HG03378 (cell line): ENCODE results near the gene ITGA1.
A peak's percentile ranks its signal among the peaks of the same experiment; 100 is the strongest.
"Not testable (repeated sequence)": the region's sequence is repeated elsewhere in the genome, so short reads cannot be mapped to it uniquely, and the experiment has no call there.

ENCODE experiments used
- ATAC-seq: cut with Tn5 transposase; IDR thresholded peaks from one replicate; pipeline ENCODE4 v1.9.1; 2021; ENCODE audit warnings: mild to moderate bottlenecking, moderate library complexity; ENCODE audit not compliant: unreplicated experiment

ITGA1 gene

DNA sequence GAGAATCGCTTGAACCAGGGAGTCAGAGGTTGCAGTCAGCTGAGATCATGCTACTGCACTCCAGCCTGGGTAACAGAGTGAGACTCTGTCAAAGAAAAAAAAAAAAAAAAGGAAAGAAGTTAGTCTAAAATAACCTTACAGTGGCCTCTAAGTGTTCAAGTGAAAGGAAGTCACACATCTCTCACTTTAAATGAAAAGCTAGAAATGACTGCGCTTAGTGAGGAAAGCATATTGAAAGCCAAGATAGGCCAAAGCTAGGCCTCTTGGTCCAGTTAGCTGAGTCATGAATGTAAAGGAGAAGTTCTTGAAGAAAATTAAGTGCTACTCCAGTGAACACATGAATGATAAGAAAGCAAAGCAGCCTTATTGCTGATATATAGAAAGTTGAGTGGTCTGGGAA, 38.1 kb downstream of the ITGA1 start:
- ATAC-seq = peak; percentile 97

DNA sequence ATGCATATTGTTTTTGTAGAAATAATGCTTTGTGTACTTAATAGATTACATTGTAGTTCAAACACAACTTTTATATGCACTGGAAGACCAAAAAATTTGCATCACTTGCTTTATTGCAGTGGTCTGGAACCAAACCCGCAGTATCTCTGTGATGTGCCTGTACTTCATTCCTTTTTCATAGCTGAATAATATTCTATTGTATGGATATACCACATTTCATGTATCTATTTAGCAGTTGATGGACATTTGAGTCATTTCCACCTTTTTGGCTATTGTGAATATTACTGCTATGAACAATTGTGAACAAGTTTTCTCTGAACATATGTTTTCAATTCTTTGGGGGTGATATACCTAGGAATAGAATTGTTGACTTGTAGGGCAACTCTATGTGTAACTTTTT, 40.1 kb downstream of the ITGA1 start:
- no peak for ATAC-seq

DNA sequence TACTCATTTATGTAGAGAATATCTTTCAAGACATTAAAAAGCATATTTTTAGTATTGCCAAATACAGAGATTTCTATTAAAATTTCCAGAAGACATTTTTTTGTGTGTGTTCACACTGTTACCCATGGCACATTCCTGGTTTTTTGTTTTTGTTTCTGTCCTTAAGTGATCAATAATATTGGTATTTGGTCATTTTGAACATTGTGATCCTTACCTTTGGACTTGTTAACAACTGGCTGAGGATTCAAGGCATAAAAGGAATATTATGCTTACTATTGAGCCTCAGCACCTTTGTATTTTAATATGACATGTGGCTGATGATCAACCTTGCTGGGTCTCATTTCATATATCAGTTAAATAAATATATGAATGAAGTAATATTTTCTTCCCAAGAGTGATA, 41.9 kb downstream of the ITGA1 start:
- ATAC-seq = no peak

DNA sequence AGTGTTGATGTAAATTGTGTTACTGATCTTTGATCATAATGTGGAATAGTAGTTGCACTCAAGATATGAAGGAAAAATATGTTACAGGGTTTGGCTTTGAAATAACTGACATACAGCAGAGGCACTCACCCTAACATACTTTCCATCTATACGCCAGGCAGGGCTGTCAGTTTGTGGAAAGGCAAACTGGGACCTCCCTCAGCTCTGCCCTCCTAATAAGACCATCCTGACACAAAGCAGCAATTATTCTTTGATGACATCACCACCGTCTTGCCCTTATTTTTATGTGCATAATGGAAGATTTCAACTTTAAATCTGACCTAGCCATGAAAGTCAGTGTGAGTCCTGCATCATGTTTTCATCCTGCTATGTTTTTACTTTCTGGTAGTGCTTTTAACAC, 42.9 kb downstream of the ITGA1 start:
- ATAC-seq = no peak

DNA sequence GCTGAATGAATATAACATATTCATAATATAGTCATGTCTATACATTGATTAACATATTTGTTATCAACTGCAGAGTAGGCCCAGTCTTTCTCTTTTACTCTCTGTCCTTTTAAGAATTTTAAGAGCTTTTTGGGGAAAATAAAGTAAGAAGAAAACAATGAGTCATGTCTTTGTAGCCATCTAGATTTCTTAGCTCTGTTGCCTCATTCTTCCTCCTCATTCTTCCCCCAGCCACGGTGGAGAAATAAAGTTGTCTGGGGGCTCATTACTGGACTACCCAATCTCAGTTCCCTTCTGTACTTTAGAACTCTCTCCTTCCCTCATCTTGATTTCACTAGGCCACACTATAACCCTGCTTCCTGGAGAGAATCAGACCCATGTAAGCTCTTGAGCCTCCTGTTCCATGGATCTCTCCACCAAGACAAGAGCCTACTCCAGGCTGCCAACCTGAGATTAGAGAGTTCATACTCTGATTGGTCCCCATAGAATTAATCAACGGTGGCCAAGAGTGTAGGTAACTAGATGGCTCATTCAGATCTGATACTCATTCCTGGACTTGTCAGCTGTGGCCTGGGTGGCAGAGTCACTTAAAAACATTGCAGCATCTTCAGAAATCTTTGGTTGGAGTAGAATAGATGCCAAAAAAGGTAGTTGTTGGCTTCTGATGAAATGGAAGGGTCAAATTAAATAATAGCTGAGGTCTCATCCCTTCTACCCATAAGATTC, 44.2 kb downstream of the ITGA1 start:
- no peak for ATAC-seq

DNA sequence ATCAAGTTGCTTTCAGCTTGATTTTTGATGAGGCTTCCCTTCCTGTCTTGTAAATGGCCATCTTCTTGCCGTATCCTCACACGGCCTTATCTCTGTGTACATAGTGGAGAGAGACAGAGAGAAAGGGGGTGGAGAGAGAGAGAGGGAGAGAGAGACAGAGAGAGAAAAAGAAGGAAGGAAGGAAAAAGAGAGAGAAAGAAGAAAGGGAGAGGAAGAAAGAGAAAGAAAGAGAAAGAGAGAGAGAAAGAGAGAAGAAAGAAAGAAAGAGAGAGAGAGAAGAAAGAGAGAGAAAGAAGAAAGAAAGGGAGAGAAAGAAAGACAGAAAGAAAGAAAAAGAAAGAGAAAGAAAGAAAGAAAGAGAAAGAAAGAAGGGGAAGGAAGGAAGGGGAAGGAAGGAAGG, 46.6 kb downstream of the ITGA1 start:
- ATAC-seq = no peak

DNA sequence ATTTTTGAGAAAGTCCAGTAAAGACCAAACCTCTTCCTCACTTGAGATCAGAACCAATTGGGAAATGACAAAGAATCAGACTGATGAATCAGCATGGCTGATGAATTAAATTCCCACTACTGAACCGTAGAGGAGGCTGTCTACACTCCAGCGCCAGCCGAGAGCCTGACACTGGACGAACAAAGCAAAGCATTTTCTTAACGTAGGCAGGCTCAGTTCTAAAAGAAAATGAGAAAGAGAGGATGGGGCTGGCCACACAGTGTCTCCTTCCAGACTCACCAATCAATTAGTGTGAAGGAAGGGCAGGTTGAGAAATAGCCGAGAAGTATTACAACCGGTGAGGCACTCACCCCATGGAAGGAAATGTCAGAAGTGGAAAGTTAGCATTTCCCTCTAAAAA, 49.4 kb downstream of the ITGA1 start:
- no peak for ATAC-seq

DNA sequence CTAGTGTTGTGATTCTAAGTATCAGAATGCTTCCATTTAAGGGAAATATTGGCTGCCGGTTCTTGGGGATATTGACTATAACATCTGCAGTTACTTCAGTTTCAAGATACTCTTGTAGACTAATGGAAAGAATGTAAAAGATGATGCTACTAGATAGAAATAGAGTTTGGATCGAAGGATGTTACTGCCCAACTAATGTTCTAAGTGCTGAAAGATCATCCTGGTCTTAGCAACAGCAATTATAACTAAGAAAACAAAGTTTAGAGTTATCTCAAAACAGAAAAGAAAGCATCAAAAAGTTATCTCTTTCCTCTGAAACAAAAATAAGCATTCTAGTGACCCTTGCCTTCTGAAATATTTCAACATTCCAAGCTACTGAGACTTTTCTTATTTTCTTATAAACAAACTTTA, 49.9 kb downstream of the ITGA1 start:
- ATAC-seq = no peak

DNA sequence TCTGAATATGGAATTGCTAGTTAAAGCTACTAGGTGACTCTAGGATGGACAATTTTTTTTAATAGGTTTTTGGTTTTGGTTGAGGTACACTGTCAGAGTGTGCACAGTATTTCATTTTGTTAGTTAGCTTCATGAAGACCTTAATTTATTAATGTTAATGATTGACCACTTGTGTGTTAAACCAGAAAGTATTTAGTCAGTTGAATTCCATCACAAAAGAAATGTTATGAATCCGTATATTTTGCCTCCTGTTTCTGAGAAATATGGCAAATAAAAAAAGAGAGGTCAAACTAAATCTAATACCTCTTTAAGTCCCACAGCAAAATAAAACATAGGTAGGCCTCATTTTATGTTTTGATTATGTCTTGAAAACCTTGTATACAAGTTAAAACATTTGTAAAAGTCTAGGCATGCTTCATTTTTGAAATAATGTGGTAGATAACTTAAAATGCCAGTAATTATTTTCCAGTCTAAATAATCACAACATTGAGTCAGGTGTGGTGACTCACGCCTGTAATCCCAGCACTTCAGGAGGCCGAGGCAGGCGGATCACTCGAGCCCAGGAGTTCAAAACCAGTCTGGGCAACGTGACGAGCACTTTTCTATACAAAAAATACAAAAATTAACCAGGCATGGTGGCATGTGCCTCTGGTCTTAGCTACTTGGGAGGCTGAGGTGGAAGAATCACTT, 50.8 kb downstream of the ITGA1 start:
- no peak for ATAC-seq

DNA sequence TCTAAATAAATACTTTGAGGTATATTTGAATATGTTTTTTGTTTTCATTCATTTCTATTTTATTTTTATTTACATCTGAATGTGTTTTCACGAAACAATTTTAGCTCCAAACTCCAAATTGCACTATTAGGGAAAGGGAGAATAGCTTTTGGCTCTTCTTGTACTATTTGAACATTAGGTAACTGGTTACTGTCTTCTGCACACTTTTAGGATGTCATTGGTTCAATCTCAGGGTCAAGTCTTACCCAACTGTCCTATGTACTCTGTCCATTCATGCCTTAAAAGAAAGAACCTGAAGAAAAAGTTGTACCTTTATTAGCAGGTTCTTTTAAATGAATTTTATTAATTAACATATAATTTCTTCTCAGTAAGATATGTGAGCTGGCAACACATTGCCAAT, 51.6 kb downstream of the ITGA1 start:
- no peak for ATAC-seq

DNA sequence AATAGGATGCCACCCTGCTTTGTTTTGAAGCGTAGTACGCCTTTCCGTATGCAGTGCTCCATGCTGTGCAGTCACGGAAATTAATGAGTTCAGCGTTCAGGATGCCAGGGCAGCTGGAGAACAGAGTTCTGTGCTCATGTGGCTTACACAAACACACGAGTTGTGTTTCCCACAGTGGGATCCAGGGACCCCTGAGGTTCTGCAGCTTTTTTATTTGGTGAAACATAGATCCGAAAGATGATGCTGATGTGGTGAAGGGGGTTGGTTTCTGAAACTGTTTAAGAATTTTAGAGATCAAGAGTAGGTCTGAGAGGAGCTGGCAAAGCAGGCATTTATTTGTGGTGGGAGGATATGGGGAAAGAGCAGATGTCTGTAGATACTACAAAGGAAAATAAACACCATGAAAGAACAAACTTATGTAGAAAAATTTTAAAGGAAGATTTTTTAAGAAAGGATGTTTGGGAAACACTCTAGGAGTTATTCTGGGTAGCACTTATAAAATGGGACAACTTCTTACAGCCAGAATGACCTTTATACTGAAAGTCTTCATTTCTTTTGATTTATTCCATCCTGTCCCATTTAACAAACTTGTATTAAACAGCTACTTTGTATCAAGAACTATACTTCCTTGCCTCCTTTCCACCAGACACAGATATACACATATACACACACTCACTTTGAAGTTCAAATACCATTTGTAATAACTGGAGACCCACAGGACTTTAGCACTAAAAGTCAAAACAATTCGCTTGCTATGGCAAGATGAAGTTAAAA, 52.7 kb downstream of the ITGA1 start:
- ATAC-seq = no peak

DNA sequence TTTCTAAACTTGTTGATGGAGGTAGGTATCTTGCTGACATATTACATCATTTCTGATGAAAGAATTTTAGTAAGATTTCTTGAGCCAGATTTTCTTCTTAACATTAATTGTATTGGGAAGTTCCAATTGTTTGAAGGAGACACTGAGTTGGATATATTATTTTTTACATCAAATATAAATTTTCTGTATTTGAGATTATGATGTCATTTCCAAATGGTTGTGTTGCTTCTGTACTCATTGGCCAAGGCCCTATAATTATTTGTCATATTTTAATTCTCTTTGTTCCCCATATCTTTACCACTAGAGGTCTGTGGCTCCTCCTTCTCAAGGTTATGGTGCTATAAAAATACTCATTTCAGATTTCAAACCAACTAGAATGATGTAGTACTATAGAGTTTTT, 53.4 kb downstream of the ITGA1 start:
- ATAC-seq = no peak

DNA sequence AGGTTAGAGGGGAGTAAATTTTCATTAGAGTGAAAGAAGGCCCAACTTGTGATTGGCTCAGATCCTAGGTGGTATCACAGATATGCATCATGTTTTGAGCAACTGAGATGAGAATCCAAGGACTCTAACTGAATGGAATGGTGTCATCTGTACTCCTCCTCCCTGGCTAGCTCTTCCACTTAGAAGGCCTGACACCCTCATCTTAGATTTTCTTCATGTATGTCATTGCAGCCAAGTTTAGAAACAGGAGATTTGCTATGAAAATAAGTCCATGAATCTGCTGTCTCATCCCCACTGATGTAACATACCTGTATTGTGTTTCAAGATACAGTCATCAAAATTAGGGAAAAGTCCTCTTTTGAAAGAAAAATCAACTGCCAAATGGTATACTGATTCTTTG, 54.4 kb downstream of the ITGA1 start:
- no peak for ATAC-seq

DNA sequence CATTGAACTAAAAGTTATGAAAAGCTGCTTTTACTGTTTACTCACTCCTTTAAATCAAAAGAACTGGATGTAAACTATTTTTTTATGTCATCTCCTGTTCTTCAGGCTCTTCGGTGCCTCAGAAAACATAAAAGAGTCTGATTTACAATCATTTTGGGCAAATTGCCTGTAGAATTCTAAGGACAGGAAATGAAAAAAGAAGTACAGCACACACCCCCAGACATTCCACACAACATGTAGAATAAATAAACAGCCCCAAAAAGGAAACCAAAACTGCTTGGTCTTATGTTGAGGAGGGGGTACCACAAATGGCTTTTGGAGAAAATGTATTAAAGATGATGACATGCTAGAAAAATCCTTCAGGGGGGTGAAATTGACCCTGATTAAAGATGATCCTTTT, 57.2 kb downstream of the ITGA1 start:
- no peak for ATAC-seq

DNA sequence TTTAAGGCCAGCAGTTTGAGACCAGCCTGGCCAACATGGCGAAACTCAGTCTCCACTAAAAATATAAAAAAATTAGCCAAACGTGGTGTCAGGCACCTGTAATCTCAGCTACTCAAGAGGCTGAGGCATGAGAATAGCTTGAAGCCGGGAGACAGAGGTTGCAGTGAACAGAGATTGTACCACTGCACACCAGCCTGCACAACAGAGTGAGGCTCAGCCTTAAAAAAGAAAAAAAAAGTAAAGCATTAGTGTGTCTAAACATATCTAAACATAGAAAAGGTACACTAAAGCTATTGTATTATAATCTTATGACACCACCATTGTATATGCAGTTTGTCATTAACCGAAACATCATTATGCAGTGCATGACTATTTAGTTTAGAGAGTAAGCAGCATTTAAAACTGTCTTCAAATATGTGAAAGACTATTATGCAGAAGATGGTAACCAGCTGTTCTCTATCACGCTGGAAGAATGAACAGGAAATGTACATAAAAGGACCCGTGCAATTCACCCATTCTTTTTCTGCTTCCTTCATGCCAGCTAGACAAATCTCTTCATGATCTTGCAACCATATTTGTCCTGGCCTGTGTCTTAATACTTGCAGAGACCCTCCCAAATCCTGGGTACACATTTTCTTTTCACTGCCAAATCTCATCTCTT, 58.6 kb downstream of the ITGA1 start:
- no peak for ATAC-seq

DNA sequence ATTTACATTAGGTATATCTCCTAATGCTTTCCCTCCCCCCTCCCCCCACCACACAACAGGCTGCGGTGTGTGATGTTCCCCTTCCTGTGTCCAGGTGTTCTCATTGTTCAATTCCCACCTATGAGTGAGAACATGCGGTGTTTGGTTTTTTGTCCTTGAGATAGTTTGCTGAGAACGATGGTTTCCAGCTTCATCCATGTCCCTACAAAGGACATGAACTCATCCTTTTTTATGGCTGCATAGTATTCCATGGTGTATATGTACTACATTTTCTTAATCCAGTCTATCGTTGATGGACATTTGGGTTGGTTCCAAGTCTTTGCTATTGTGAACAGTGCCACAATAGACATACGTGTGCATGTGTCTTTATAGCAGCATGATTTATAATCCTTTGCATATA, 61.0 kb downstream of the ITGA1 start:
- not testable (repeated sequence) for ATAC-seq

DNA sequence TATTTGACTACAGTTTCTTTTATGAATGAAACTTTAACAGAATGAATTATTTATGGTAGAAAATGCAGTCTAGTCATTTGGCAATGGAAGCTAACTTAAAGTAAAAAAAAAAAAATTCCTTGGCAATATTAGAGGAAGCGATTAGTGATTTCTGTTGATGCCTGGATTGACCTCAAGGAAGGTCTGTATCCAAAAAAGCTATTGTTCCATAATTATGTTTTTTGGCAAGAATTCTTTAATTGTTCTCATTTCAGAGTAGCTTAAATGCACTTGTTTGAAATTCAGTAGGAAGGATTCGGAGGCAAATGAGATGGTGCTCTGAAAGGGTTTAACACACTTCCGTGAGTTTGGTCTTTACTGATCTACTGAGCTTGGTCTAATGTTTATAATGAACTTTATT, 61.8 kb downstream of the ITGA1 start:
- ATAC-seq = no peak

DNA sequence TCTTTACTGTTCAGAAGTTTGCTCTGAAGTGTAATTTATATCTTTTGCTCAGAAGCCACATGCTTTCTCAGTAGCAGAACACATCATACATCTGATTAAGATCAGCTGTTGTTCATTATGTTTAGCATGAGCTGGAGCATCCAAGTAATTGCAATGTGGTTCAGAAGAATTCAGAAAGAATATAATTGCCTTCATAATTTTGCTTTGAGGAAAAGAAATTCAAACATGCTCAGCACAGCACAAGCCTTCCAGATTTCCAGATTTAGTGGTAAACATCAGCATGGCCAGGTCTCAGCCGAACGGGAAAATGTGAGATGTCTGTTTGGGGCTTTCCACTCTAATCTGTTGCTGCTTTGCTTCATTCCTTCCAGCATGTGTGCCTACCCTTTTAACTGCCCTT, 65.9 kb downstream of the ITGA1 start:
- no peak for ATAC-seq

DNA sequence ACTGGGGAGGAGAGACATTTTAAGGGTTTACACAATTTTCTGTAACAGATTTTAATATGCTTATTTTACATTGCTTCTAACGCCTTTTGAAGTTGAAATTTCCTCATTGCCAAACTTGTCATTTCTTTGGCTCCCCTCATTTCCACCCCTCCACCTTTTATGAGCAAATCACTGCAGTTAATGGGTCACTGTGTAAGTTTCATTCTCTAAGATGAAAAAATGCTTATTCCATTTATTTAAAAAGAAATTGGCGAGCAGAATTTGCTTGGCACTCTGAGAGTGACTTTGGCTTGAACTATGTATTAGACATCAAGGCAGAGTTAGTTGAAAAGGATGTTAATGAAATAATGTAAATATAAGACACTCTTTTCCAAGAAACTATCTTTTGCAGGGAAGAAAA, 66.6 kb downstream of the ITGA1 start:
- ATAC-seq = no peak

DNA sequence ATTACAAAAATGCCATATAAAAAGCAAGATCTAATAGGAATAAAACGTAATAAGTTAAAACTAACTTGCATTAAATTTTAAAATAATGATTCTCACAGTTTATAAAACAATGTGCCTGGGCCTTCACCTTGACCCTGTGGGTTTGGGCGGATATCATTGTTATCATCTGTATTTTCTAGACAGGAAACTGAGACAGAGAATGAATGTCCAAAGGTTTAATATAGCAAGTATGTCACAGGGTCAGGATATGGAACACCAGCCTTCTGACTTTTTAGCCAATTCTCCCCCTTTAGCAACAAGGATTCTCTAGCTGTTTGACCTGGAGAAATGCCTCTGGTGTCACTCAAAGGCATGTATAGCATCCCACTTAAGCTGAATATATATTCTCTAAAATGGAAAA, 67.2 kb downstream of the ITGA1 start:
- ATAC-seq = no peak

DNA sequence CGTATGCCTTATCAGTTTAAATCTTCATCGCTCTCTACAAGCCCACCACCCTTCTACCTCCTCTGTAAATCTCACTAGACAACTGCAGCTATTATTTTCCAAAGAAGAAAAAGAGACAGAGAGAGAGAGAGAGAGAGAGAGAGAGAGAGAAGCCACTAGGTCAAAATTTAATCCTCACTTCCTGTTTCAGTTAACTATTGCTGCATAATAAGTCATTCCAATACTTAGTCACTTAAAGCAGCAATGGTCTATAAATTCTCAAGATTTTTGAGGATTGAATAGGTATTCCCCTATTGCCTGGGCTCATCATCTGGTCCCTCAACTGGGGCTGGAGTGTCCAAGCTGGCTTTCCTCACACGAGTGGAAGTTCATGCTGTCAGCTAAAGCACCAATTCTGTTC, 68.8 kb downstream of the ITGA1 start:
- peak; percentile 92 for ATAC-seq

DNA sequence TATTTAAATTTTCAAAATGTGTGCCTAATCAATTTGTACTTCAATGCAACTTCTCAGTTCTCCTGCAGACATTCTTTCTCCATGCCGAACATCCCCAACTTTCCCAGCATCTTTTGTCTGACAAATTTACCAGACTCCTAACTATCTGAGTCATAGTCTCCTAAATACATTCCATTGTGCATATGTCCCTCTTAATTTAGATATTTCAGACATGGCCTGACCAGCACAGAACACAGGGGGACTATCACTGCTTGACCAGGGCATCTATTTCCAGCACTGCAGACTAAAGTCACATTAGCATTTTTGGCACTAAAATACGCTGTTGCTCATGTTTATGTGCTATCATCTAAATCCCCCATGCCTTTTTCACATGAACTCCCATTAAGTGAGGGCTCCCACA, 71.9 kb downstream of the ITGA1 start:
- ATAC-seq = no peak
